Activated T-helper 2 cell treated with anti-CD3 and anti-CD28 coated beads, Interferon-gamma antibody, Interleukin-2, Interleukin-4, amounts not matched to agents 10 μg/mL and 5 μg/mL and 100 μg/mL, durations not matched to agents 14 hours and 24 hours and 36 hours (primary cell): ENCODE results near the gene IFNGR1. TPM values are rescaled to one million over a fixed set of nuclear protein-coding genes. Genes with fewer than 3 reads are reported as not detected.

Experiments
- DNase-seq: peaks from one replicate; pipeline ENCODE4 v3.0.0; 2021; ENCODE audit warnings: low spot score
- H3K27ac Mint-ChIP-seq: one replicate; pipeline ENCODE4 v1.8.0; 2021; ENCODE audit warnings: mixed read lengths
- H3K27me3 Mint-ChIP-seq: one replicate; pipeline ENCODE4 v1.8.0; 2021; ENCODE audit warnings: low read depth, mixed read lengths
- H3K36me3 Mint-ChIP-seq: one replicate; pipeline ENCODE4 v1.8.0; 2021; ENCODE audit warnings: low read depth, mixed read lengths
- H3K4me1 Mint-ChIP-seq: one replicate; pipeline ENCODE4 v1.8.0; 2021; ENCODE audit warnings: low read depth, mixed read lengths
- H3K4me3 Mint-ChIP-seq: one replicate; pipeline ENCODE4 v1.8.0; 2021; ENCODE audit warnings: low read depth, mild to moderate bottlenecking, moderate library complexity, mixed read lengths
- H3K9me3 Mint-ChIP-seq: one replicate; pipeline ENCODE4 v1.8.0; 2021; ENCODE audit warnings: mixed read lengths
- intact Hi-C: fragments of 100-400 bp; cut with micrococcal nuclease; formaldehyde crosslinking; loops from one replicate; pipeline ENCODE4 v1.15.1; 2023
- total RNA-seq: library from RNA; stranded (reverse); gene quantifications from 2 replicates; pipeline ENCODE4 v1.2.3, GENCODE V29; 2022

Gene IFNGR1
- total RNA-seq, 1 donor from 2014 or later, result 26.2 TPM

- Mint-ChIP-seq H3K9me3 (peaks cover 6% of the 10 kb centered on the region), H3K27ac (no peak overlapping the region), H3K4me3 (no peak overlapping the region), H3K36me3 (peaks cover 76% of the 10 kb centered on the region), H3K27me3 (no peaks in the 10 kb centered on the region), H3K4me1 (peaks cover 17% of the 10 kb centered on the region)
- DNase-seq, result no peak
- intact Hi-C loops, result no loop called here
Observed at GRCh38 chr6:137201006-137201405, 18.2 kb downstream of the IFNGR1 start.

- H3K9me3 Mint-ChIP-seq, result peaks cover 6% of the 10 kb centered on the region
- no peak overlapping the region for H3K4me3 Mint-ChIP-seq
- intact Hi-C loops, result no loop called here
- no peak for DNase-seq
- peaks cover 76% of the 10 kb centered on the region for H3K36me3 Mint-ChIP-seq
- H3K4me1 Mint-ChIP-seq, result peaks cover 21% of the 10 kb centered on the region
- H3K27me3 Mint-ChIP-seq, result no peaks in the 10 kb centered on the region
- no peak overlapping the region for H3K27ac Mint-ChIP-seq
Observed at GRCh38 chr6:137200288-137200687, 18.9 kb downstream of the IFNGR1 start.

- Mint-ChIP-seq H3K4me3 (no peak overlapping the region), H3K36me3 (peaks cover 56% of the 10 kb centered on the region), H3K4me1 (peaks cover 21% of the 10 kb centered on the region), H3K9me3 (peaks cover 6% of the 10 kb centered on the region), H3K27ac (no peak overlapping the region), H3K27me3 (no peaks in the 10 kb centered on the region)
- DNase-seq, result no peak
- intact Hi-C loops, result loop anchor here (2.0 kb wide), 1 partner anchor 21 kb away; the partner anchor contains the start of gene IFNGR1
Observed at GRCh38 chr6:137197684-137198645, 21.2 kb downstream of the IFNGR1 start.

GRCh38 chr6:137193256-137194070 lies 25.7 kb downstream of the IFNGR1 start:
- intact Hi-C loops, result no loop called here
- no peak for DNase-seq
- Mint-ChIP-seq H3K9me3 (peaks cover 32% of the 10 kb centered on the region), H3K4me1 (peaks cover 20% of the 10 kb centered on the region), H3K4me3 (no peak overlapping the region), H3K27me3 (no peaks in the 10 kb centered on the region), H3K36me3 (peaks cover 28% of the 10 kb centered on the region), H3K27ac (no peak overlapping the region)

GRCh38 chr6:137192821-137193220 lies 26.4 kb downstream of the IFNGR1 start:
- no peak for DNase-seq
- Mint-ChIP-seq H3K27me3 (no peaks in the 10 kb centered on the region), H3K36me3 (peaks cover 24% of the 10 kb centered on the region), H3K4me3 (no peak overlapping the region), H3K27ac (no peak overlapping the region), H3K4me1 (peaks cover 15% of the 10 kb centered on the region), H3K9me3 (peaks cover 32% of the 10 kb centered on the region)
- intact Hi-C loops, result no loop called here

- Mint-ChIP-seq H3K9me3 (peaks cover 40% of the 10 kb centered on the region), H3K27ac (no peak overlapping the region), H3K4me3 (no peak overlapping the region), H3K4me1 (peaks cover 10% of the 10 kb centered on the region), H3K36me3 (peaks cover 14% of the 10 kb centered on the region), H3K27me3 (no peaks in the 10 kb centered on the region)
- DNase-seq, result no peak
- intact Hi-C loops, result no loop called here
Observed at GRCh38 chr6:137191670-137192069, 27.5 kb downstream of the IFNGR1 start.

- intact Hi-C loops, result no loop called here
- H3K27ac Mint-ChIP-seq, result no peak overlapping the region
- H3K4me1 Mint-ChIP-seq, result peaks cover 7% of the 10 kb centered on the region
- peaks cover 11% of the 10 kb centered on the region for H3K36me3 Mint-ChIP-seq
- no peaks in the 10 kb centered on the region for H3K27me3 Mint-ChIP-seq
- H3K9me3 Mint-ChIP-seq, result peaks cover 43% of the 10 kb centered on the region
- DNase-seq, result no peak
- H3K4me3 Mint-ChIP-seq, result no peak overlapping the region
Observed at GRCh38 chr6:137191236-137191635, 27.9 kb downstream of the IFNGR1 start.

GRCh38 chr6:137190583-137191094 lies 28.5 kb downstream of the IFNGR1 start:
- H3K9me3 Mint-ChIP-seq, result peaks cover 48% of the 10 kb centered on the region
- no peak overlapping the region for H3K27ac Mint-ChIP-seq
- H3K27me3 Mint-ChIP-seq, result no peaks in the 10 kb centered on the region
- DNase-seq, result no peak
- H3K4me1 Mint-ChIP-seq, result peaks cover 1% of the 10 kb centered on the region
- intact Hi-C loops, result no loop called here
- H3K4me3 Mint-ChIP-seq, result no peak overlapping the region
- H3K36me3 Mint-ChIP-seq, result peaks cover 7% of the 10 kb centered on the region

- intact Hi-C loops, result no loop called here
- H3K27ac Mint-ChIP-seq, result no peak overlapping the region
- no peaks in the 10 kb centered on the region for H3K4me1 Mint-ChIP-seq
- no peak for DNase-seq
- no peak overlapping the region for H3K4me3 Mint-ChIP-seq
- peaks cover 62% of the 10 kb centered on the region for H3K9me3 Mint-ChIP-seq
- H3K27me3 Mint-ChIP-seq, result no peaks in the 10 kb centered on the region
- peaks cover 2% of the 10 kb centered on the region for H3K36me3 Mint-ChIP-seq
Observed at GRCh38 chr6:137188855-137189254, 30.3 kb downstream of the IFNGR1 start.

GRCh38 chr6:137185290-137185689 lies 33.9 kb downstream of the IFNGR1 start:
- Mint-ChIP-seq H3K27me3 (no peaks in the 10 kb centered on the region), H3K4me1 (no peaks in the 10 kb centered on the region), H3K27ac (no peak overlapping the region), H3K36me3 (peaks cover 7% of the 10 kb centered on the region), H3K9me3 (peaks cover 76% of the 10 kb centered on the region), H3K4me3 (no peak overlapping the region)
- no peak for DNase-seq
- intact Hi-C loops, result no loop called here

GRCh38 chr6:137182654-137183073 lies 36.5 kb downstream of the IFNGR1 start:
- Mint-ChIP-seq H3K27ac (no peak overlapping the region), H3K36me3 (peaks cover 4% of the 10 kb centered on the region), H3K4me1 (no peaks in the 10 kb centered on the region), H3K4me3 (no peak overlapping the region), H3K27me3 (no peaks in the 10 kb centered on the region), H3K9me3 (peaks cover 70% of the 10 kb centered on the region)
- DNase-seq, result no peak
- intact Hi-C loops, result no loop called here

GRCh38 chr6:137181891-137182653 lies 37.1 kb downstream of the IFNGR1 start:
- Mint-ChIP-seq H3K27me3 (peaks cover 2% of the 10 kb centered on the region), H3K4me1 (no peaks in the 10 kb centered on the region), H3K4me3 (no peak overlapping the region), H3K36me3 (peaks cover 4% of the 10 kb centered on the region), H3K9me3 (peaks cover 64% of the 10 kb centered on the region), H3K27ac (no peak overlapping the region)
- intact Hi-C loops, result no loop called here
- DNase-seq, result no peak
